Calu3 (cell line): Measurements from ENCODE around the gene CRLF1. TPM values are rescaled to one million over a fixed set of nuclear protein-coding genes. Genes with fewer than 3 reads are reported as not detected.

Source experiments
- BruUV-seq: library from RNA; stranded (reverse); fragments of 400-500 nt; replicated peaks from 2 replicates; lab custom pipeline; 2021; lab: Mats Ljungman, UMichigan
- CTCF ChIA-PET: fragments of 300-600 bp; sonication (Branson Sonifier 250); formaldehyde crosslinking; loops from one replicate; lab custom pipeline; 2022; ENCODE audit warnings: antibody characterized with exemption; lab: Charles Lee
- DNase-seq: peaks from one replicate; pipeline ENCODE4 v3.0.0; 2022
- H3K27ac Mint-ChIP-seq: one replicate; pipeline ENCODE4 v1.8.0; 2022; ENCODE audit warnings: mixed read lengths; ENCODE audit not compliant: unreplicated experiment
- H3K27me3 Mint-ChIP-seq: one replicate; pipeline ENCODE4 v1.8.0; 2022; ENCODE audit warnings: mixed read lengths; ENCODE audit not compliant: unreplicated experiment
- H3K36me3 Mint-ChIP-seq: one replicate; pipeline ENCODE4 v1.8.0; 2022; ENCODE audit warnings: mild to moderate bottlenecking, moderate library complexity, mixed read lengths; ENCODE audit not compliant: insufficient read depth, unreplicated experiment
- H3K4me1 Mint-ChIP-seq: one replicate; pipeline ENCODE4 v1.8.0; 2022; ENCODE audit warnings: mild to moderate bottlenecking, low read depth, mixed read lengths; ENCODE audit not compliant: unreplicated experiment
- H3K4me3 Mint-ChIP-seq: one replicate; pipeline ENCODE4 v1.8.0; 2022; ENCODE audit warnings: mild to moderate bottlenecking, low read depth, moderate library complexity, mixed read lengths; ENCODE audit not compliant: unreplicated experiment
- H3K9me3 Mint-ChIP-seq: one replicate; pipeline ENCODE4 v1.8.0; 2022; ENCODE audit warnings: low read depth, mixed read lengths; ENCODE audit not compliant: unreplicated experiment
- intact Hi-C: fragments of 100-400 bp; cut with micrococcal nuclease; formaldehyde crosslinking; loops from one replicate; pipeline ENCODE4 v1.10.0; 2022; ENCODE audit not compliant: unreplicated experiment
- total RNA-seq: library from RNA; stranded (reverse); gene quantifications from 2 replicates; pipeline ENCODE4 v1.2.3, GENCODE V29; 2022
- TF ChIP-seq, protein P1 (sequence below): fragments of 200-600 bp; IDR thresholded peaks from one replicate; pipeline ENCODE4 v1.8.0; 2022; ENCODE audit warnings: antibody characterized with exemption; ENCODE audit not compliant: unreplicated experiment

The CRLF1 gene
- total RNA-seq, 1 experiment from 2014 or later: not detected

DNA sequence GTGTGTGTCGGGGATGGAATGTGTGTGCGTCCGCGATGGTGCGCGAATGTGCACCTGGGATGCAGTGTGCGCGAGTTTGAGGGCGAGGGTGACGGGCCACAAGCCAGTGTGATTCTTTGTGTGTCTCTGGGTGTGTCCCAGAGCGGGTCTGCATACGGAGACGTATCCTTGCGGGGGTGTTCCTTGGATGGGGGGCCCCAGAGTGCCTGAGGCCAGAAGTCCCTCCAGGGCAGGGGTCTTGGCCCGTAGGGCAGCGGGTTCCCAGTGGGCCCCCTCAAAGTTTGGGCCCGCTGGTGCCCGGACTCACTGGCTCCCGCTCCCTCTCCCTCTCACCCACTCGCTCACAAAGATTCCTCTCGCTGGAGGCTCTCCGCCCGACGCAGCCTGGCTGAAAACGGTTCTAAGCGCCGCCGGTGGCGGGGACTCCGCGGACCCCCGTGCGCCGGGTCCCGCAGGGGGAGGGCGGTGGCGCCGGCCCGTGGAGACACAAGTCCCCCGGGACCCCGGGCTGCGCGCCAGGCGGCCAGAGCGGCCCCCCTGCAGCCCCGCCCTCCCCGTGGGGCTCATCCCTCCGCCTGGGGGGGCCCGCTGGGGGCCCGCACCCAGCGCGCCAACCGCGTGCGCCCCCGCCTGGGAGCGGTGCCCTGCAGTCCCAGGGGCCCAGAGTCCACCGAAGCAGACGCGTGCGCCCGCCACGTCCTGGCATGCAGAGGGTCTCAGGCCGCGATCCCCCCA is 886 bp downstream of the CRLF1 start:
- peaks cover 3% of the 10 kb centered on the region for H3K36me3 Mint-ChIP-seq
- peak overlapping the region; percentile 53 for H3K4me3 Mint-ChIP-seq
- no peak overlapping the region for H3K27ac Mint-ChIP-seq
- CTCF ChIA-PET: no interaction called here
- no peaks in the 10 kb centered on the region for H3K9me3 Mint-ChIP-seq
- TF ChIP-seq, protein P1, sequence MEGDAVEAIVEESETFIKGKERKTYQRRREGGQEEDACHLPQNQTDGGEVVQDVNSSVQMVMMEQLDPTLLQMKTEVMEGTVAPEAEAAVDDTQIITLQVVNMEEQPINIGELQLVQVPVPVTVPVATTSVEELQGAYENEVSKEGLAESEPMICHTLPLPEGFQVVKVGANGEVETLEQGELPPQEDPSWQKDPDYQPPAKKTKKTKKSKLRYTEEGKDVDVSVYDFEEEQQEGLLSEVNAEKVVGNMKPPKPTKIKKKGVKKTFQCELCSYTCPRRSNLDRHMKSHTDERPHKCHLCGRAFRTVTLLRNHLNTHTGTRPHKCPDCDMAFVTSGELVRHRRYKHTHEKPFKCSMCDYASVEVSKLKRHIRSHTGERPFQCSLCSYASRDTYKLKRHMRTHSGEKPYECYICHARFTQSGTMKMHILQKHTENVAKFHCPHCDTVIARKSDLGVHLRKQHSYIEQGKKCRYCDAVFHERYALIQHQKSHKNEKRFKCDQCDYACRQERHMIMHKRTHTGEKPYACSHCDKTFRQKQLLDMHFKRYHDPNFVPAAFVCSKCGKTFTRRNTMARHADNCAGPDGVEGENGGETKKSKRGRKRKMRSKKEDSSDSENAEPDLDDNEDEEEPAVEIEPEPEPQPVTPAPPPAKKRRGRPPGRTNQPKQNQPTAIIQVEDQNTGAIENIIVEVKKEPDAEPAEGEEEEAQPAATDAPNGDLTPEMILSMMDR: no peak
- no peak for DNase-seq
- no TSS peak for BruUV-seq
- intact Hi-C loops: no loop called here
- peaks cover 64% of the 10 kb centered on the region for H3K27me3 Mint-ChIP-seq
- H3K4me1 Mint-ChIP-seq: peaks cover under 1% of the 10 kb centered on the region

DNA sequence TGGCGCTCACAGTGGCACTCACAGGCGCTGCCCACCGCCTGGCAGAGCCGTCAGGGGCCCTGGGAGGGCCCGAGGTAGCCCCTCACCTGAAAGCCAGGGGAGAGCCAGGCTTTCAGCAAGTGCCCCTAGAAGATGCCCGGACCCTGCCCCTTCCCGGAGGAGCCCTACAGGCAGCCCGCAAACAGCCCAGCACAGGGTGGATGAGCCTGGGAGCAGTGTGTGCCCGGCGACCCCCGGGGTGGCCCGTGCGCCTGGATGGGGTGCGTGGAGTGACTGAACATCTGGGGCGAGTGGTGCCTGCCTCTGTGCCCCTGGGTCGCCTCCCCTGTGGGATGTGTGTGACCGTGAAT is 1.4 kb downstream of the CRLF1 start:
- no peaks in the 10 kb centered on the region for H3K9me3 Mint-ChIP-seq
- peaks cover 61% of the 10 kb centered on the region for H3K27me3 Mint-ChIP-seq
- H3K36me3 Mint-ChIP-seq: peaks cover 3% of the 10 kb centered on the region
- intact Hi-C loops: no loop called here
- BruUV-seq: no TSS peak
- no peak for DNase-seq
- TF ChIP-seq, protein P1: no peak
- H3K4me3 Mint-ChIP-seq: peak overlapping the region; percentile 53
- H3K27ac Mint-ChIP-seq: no peak overlapping the region
- CTCF ChIA-PET: no interaction called here
- no peaks in the 10 kb centered on the region for H3K4me1 Mint-ChIP-seq

- H3K27me3 Mint-ChIP-seq: peaks cover 59% of the 10 kb centered on the region
- no peaks in the 10 kb centered on the region for H3K4me1 Mint-ChIP-seq
- no TSS peak for BruUV-seq
- H3K27ac Mint-ChIP-seq: no peak overlapping the region
- CTCF ChIA-PET: no interaction called here
- no peaks in the 10 kb centered on the region for H3K9me3 Mint-ChIP-seq
- H3K4me3 Mint-ChIP-seq: peak overlapping the region; percentile 53
- H3K36me3 Mint-ChIP-seq: peaks cover 3% of the 10 kb centered on the region
- intact Hi-C loops: no loop called here
- no peak for DNase-seq
- TF ChIP-seq, protein P1: no peak
Observed at GRCh38 chr19:18604820-18605159, 1.8 kb downstream of the CRLF1 start.

DNA sequence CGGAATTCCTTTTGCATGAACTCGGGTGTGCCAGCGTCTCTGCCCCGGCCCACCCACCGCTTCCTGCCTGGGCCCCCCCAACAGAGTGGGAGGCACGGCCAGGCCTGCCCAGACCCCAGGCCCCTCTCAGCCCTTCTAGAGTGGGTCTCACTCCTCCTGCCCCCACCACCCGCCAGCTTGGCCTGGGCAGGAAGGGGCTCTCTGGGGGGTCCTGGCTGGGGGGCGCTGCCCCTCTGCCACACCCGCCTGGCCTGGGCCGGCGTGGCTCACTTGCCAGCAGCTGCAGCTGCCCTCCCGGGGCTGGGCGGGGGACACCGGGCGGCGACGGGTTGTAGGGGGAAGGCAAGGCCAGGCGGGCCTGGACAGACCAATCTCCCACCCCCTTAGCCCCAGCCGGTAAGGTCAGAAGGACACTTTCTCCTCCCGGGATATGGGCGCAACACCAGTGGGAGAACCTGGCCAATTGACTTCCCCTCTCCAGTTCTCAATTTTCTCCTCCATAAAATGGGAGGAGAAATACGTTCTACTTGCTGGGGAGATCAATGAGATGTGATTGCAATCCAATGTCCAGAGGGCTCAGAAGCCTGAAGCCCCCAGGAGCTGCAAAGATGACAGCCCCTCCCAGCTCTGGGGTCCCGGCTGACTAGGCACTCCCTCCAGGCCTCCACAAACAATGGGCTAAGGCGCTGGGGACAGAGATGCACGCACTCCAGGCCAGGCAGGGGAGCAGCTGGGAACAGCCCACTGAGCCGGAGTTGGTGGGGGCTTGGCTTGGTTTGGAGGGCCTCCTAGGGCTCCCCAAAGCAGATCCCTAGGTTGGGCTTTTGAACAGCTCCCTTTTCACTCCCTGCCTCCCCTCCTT is 2.4 kb downstream of the CRLF1 start:
- CTCF ChIA-PET: no interaction called here
- no peak for DNase-seq
- TF ChIP-seq, protein P1: no peak
- Mint-ChIP-seq H3K4me1 (no peaks in the 10 kb centered on the region), H3K4me3 (no peak overlapping the region), H3K9me3 (no peaks in the 10 kb centered on the region), H3K27ac (no peak overlapping the region), H3K27me3 (peaks cover 53% of the 10 kb centered on the region), H3K36me3 (peaks cover 3% of the 10 kb centered on the region)
- BruUV-seq: no TSS peak
- intact Hi-C loops: no loop called here
